Measurements from ENCODE around the gene WDR46.

- TF ChIP-seq CTCF (tag by site-specific recombination; IDR thresholded peaks at IDR 0.05) (no peak), ZNF18 (tag by site-specific recombination; IDR thresholded peaks at IDR 0.05) (no peak), ATF2 (tag by site-specific recombination; IDR thresholded peaks at IDR 0.05; ENCODE audit: low read depth) (peak; percentile 97), ZBTB7A (tag by site-specific recombination; IDR thresholded peaks at IDR 0.05; ENCODE audit: low read depth) (no peak), ZSCAN18 (tag by site-specific recombination; IDR thresholded peaks at IDR 0.05) (no peak)
Measured at GRCh38 chr6:33320315-33321181, 31.5 kb upstream of the WDR46 start.

Measured in HEK293 (cell line).